Left ventricle myocardium inferior (tissue), 1 donor: ENCODE measurements around the gene LSAMP. TPM values are rescaled to one million over a fixed set of nuclear protein-coding genes. Genes with fewer than 3 reads are reported as not detected.

Experiments
- DNase-seq: peaks from one replicate; pipeline ENCODE4 v3.0.0-alpha.2; 2020
- H3K27ac ChIP-seq: fragments of 200-600 bp; replicated peaks from 2 replicates; pipeline ENCODE4 v1.8.0; 2021
- H3K27me3 ChIP-seq: fragments of 200-600 bp; 2 replicates; pipeline ENCODE4 v1.8.0; 2021; ENCODE audit warnings: low read depth
- H3K36me3 ChIP-seq: fragments of 200-600 bp; 2 replicates; pipeline ENCODE4 v1.8.0; 2021
- H3K4me1 ChIP-seq: fragments of 200-600 bp; 2 replicates; pipeline ENCODE4 v1.8.0; 2021
- H3K4me3 ChIP-seq: fragments of 200-600 bp; 2 replicates; pipeline ENCODE4 v1.8.0; 2021; ENCODE audit warnings: mild to moderate bottlenecking, moderate library complexity
- H3K9me3 ChIP-seq: fragments of 200-600 bp; replicated peaks from 2 replicates; pipeline ENCODE4 v1.8.0; 2021
- CTCF ChIP-seq: fragments of 200-600 bp; IDR thresholded peaks from 2 replicates; pipeline ENCODE4 v1.8.0; 2021; ENCODE audit warnings: antibody characterized with exemption, mild to moderate bottlenecking, borderline replicate concordance
- intact Hi-C: fragments of 100-400 bp; cut with micrococcal nuclease; formaldehyde crosslinking; loops from one replicate; pipeline ENCODE4 v1.11.0; 2022
- total RNA-seq: library from RNA; stranded (reverse); fragmentation: NEBNext Ultra II Directional; extraction: Animal tissue kit (Norgen Biotek cat#: 25700); gene quantifications from one replicate; pipeline ENCODE4 v1.2.1, GENCODE V29; 2021
- donor health status: DM: no; HTN: yes; CAD: no; lungs with severe emphysema.

The LSAMP gene
- total RNA-seq, 1 donor from 2014 or later = 1.2 TPM

GRCh38 chr3:115857518-115858136 is 587.7 kb downstream of the LSAMP start:
- no peak overlapping the region for H3K27ac ChIP-seq

GRCh38 chr3:115855911-115856310 is 589.4 kb downstream of the LSAMP start:
- DNase-seq = no peak
- TF ChIP-seq CTCF = no peak
- no peak overlapping the region for H3K4me3 ChIP-seq
- no peaks in the 10 kb centered on the region for H3K36me3 ChIP-seq
- no peaks in the 10 kb centered on the region for H3K9me3 ChIP-seq
- peaks cover 20% of the 10 kb centered on the region for H3K27me3 ChIP-seq
- no peaks in the 10 kb centered on the region for H3K4me1 ChIP-seq
- no peak overlapping the region for H3K27ac ChIP-seq
- intact Hi-C loops = no loop called here

More at GRCh38 chr3:115857518-115858136, 587.7 kb downstream of the LSAMP start:
- no peaks in the 10 kb centered on the region for H3K4me1 ChIP-seq
- H3K36me3 ChIP-seq = no peaks in the 10 kb centered on the region
- intact Hi-C loops = no loop called here
- TF ChIP-seq CTCF = no peak
- DNase-seq = no peak
- peaks cover 25% of the 10 kb centered on the region for H3K27me3 ChIP-seq
- H3K9me3 ChIP-seq = no peaks in the 10 kb centered on the region
- no peak overlapping the region for H3K4me3 ChIP-seq

- no peaks in the 10 kb centered on the region for H3K36me3 ChIP-seq
- intact Hi-C loops = no loop called here
- TF ChIP-seq CTCF = no peak
These were observed 592.2 kb downstream of the LSAMP start for GRCh38 chr3:115853104-115853503.

GRCh38 chr3:115852278-115852677 is 593.0 kb downstream of the LSAMP start:
- H3K4me3 ChIP-seq = no peak overlapping the region
- intact Hi-C loops = no loop called here
- H3K27ac ChIP-seq = no peak overlapping the region
- H3K4me1 ChIP-seq = no peaks in the 10 kb centered on the region
- TF ChIP-seq CTCF = no peak
- H3K27me3 ChIP-seq = no peaks in the 10 kb centered on the region
- H3K9me3 ChIP-seq = no peaks in the 10 kb centered on the region
- no peaks in the 10 kb centered on the region for H3K36me3 ChIP-seq
- DNase-seq = no peak

More at GRCh38 chr3:115853104-115853503, 592.2 kb downstream of the LSAMP start:
- no peak overlapping the region for H3K27ac ChIP-seq
- H3K27me3 ChIP-seq = peaks cover 7% of the 10 kb centered on the region
- no peak for DNase-seq
- no peaks in the 10 kb centered on the region for H3K4me1 ChIP-seq
- no peak overlapping the region for H3K4me3 ChIP-seq
- H3K9me3 ChIP-seq = no peaks in the 10 kb centered on the region

GRCh38 chr3:115851571-115851970 is 593.7 kb downstream of the LSAMP start:
- Histone ChIP-seq H3K4me3 (no peak overlapping the region), H3K27ac (no peak overlapping the region), H3K36me3 (no peaks in the 10 kb centered on the region), H3K27me3 (no peaks in the 10 kb centered on the region), H3K4me1 (no peaks in the 10 kb centered on the region), H3K9me3 (no peaks in the 10 kb centered on the region)
- intact Hi-C loops = no loop called here
- TF ChIP-seq CTCF = no peak
- no peak for DNase-seq
